GM06990 (cell line): Measurements from ENCODE around the gene RNF130.

Source experiments
- DNase-seq: peaks from one replicate; pipeline ENCODE4 v3.0.0-alpha.2; 2011; ENCODE audit not compliant: insufficient read length; ENCODE audit errors: extremely low read depth
- H3K27me3 ChIP-seq: replicated peaks from 2 replicates; pipeline ENCODE4 v1.6.0; 2011; ENCODE audit warnings: low read length; ENCODE audit not compliant: control insufficient read depth, insufficient read depth
- H3K36me3 ChIP-seq: 2 replicates; pipeline ENCODE4 v1.5.1; 2011; ENCODE audit warnings: low read length; ENCODE audit not compliant: control insufficient read depth, insufficient read depth
- H3K4me3 ChIP-seq: replicated peaks from 2 replicates; pipeline ENCODE4 v1.5.1; 2011; ENCODE audit warnings: low read depth, mild to moderate bottlenecking, control low read depth, low read length
- TF ChIP-seq, protein P1 (sequence below): IDR thresholded peaks from 2 replicates; pipeline ENCODE4 v1.5.1; 2011; ENCODE audit warnings: low read length, control low read depth, mild to moderate bottlenecking, inconsistent platforms; ENCODE audit not compliant: insufficient read depth, poor library complexity, severe bottlenecking

The RNF130 gene

DNA sequence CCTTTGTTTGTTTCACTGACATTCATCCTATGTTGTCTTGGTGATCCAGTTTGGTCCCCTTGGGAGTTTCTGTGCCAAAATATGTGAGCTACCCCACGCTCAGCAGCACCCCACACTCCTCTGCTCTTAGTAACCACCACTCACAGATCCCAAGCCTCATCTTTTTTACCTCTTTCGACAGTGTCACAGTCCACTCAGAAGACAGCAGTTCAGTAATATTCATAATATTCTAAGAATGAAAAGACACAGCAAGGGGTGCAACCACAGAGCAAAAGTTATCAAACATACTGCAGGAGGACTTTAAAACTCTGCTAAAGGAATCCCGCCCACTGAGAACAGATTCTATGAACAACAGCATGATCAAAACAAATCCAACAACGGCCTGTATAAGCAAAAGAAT lies 28.2 kb downstream of the RNF130 start:
- DNase-seq, result no peak
- no peak overlapping the region for H3K4me3 ChIP-seq
- TF ChIP-seq, protein P1, sequence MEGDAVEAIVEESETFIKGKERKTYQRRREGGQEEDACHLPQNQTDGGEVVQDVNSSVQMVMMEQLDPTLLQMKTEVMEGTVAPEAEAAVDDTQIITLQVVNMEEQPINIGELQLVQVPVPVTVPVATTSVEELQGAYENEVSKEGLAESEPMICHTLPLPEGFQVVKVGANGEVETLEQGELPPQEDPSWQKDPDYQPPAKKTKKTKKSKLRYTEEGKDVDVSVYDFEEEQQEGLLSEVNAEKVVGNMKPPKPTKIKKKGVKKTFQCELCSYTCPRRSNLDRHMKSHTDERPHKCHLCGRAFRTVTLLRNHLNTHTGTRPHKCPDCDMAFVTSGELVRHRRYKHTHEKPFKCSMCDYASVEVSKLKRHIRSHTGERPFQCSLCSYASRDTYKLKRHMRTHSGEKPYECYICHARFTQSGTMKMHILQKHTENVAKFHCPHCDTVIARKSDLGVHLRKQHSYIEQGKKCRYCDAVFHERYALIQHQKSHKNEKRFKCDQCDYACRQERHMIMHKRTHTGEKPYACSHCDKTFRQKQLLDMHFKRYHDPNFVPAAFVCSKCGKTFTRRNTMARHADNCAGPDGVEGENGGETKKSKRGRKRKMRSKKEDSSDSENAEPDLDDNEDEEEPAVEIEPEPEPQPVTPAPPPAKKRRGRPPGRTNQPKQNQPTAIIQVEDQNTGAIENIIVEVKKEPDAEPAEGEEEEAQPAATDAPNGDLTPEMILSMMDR, result no peak
- H3K27me3 ChIP-seq, result no peaks in the 10 kb centered on the region
- no peaks in the 10 kb centered on the region for H3K36me3 ChIP-seq

- Histone ChIP-seq H3K27me3 (no peaks in the 10 kb centered on the region), H3K4me3 (no peak overlapping the region), H3K36me3 (no peaks in the 10 kb centered on the region)
- TF ChIP-seq, protein P1, result no peak
- no peak for DNase-seq
These were observed 30.0 kb downstream of the RNF130 start for GRCh38 chr5:180041301-180042274.

DNA sequence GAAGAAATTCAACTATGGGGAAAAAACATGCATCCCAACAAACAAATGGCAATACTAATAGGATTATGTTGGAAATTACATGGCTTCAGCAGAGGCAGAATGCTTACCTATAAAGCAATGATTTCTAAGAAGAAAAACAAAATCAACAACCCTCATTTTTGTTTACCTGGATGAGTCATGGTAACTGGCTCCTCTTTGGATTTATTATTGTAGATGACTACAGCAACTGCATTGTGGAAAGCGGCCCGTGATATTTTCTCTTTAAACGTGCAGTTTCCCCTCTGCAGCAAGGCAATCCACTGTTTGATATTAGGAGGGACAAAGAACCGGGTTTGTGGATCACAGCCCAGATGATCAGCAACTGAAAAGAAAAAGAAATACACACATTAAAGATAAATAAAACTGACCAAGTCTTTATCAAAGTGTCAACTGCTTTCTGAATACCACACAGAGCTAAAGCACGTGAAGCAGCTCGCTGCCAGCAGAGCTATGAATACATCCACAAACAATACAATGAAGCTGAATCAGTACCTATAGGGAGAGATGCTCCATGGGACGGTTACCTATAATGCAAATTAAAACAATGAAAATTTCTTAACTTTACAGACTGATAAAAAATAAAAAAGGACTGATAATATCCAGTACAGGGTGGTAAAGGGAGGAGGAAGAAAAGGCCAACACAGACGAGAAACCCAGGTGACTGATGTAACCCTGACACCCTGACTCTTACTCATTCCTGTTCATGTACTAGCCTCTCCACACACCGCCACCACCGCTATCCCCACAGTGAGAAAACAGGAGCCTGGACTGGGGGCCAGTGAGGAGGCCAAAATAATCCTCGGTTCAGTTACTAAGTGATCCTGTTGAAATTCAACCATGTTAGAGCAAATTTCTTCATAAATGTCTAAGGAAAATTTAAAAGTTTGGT lies 31.0 kb downstream of the RNF130 start:
- TF ChIP-seq, protein P1, result no peak
- no peaks in the 10 kb centered on the region for H3K27me3 ChIP-seq
- no peak overlapping the region for H3K4me3 ChIP-seq
- no peaks in the 10 kb centered on the region for H3K36me3 ChIP-seq
- DNase-seq, result no peak

- Histone ChIP-seq H3K27me3 (no peaks in the 10 kb centered on the region), H3K4me3 (no peak overlapping the region), H3K36me3 (no peaks in the 10 kb centered on the region)
- no peak for DNase-seq
- TF ChIP-seq, protein P1, result no peak
These were observed 36.2 kb downstream of the RNF130 start for GRCh38 chr5:180035206-180035931.

DNA sequence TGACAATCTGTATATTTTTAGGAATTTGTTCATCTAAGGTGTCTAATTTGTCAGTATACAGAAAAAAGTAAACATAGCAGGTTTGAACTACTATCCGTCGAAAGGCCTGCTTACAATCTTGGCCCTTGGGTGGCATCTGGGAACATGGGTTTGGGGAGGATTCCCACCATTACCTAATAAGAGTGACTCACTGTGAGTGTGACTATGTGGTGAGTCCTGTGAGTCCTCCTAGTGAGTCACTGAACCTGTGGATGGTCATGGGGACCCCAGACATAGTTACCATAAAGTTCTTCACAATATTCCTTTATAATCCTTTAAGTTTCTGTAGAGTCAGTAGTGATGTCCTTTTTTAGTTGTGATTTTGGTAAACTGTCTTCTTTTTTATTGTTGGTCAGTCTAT lies 37.0 kb downstream of the RNF130 start:
- Histone ChIP-seq H3K4me3 (no peak overlapping the region), H3K27me3 (no peaks in the 10 kb centered on the region), H3K36me3 (no peaks in the 10 kb centered on the region)
- DNase-seq, result no peak
- TF ChIP-seq, protein P1, result no peak
